Measurements from ENCODE around the gene AFF2. TPM values are rescaled to one million over a fixed set of nuclear protein-coding genes. Genes with fewer than 3 reads are reported as not detected.

The AFF2 gene
- total RNA-seq, 1 donor from 2014 or later, result 0.74 TPM

DNA sequence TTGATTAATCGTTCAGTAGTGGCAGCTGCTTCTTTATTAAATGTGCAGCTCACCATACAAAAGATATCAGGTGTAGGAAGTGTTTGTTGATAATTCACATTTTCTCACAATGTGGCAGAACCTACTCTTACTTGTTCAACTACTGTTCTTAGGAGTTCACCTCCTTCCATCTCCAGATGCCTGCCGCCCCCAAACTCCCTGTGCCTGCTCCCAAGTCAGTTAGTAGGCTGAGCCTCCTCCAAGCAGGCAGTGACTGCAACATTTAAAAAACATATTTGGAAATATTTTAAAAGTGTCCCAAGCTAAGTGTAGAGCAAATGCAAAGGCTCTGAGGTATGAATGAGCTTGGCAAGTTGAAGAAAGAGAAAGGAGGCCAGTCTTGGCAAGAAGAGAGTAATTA lies 100.2 kb downstream of the AFF2 start:
- no peak for DNase-seq (ENCODE audit: extremely low spot score in 2 of 2)
- TF ChIP-seq, protein P1, sequence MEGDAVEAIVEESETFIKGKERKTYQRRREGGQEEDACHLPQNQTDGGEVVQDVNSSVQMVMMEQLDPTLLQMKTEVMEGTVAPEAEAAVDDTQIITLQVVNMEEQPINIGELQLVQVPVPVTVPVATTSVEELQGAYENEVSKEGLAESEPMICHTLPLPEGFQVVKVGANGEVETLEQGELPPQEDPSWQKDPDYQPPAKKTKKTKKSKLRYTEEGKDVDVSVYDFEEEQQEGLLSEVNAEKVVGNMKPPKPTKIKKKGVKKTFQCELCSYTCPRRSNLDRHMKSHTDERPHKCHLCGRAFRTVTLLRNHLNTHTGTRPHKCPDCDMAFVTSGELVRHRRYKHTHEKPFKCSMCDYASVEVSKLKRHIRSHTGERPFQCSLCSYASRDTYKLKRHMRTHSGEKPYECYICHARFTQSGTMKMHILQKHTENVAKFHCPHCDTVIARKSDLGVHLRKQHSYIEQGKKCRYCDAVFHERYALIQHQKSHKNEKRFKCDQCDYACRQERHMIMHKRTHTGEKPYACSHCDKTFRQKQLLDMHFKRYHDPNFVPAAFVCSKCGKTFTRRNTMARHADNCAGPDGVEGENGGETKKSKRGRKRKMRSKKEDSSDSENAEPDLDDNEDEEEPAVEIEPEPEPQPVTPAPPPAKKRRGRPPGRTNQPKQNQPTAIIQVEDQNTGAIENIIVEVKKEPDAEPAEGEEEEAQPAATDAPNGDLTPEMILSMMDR (IDR thresholded peaks at IDR 0.05), result no peak
- Histone ChIP-seq H3K27ac (no peak overlapping the region), H3K9me3 (no peaks in the 10 kb centered on the region), H3K36me3 (no peaks in the 10 kb centered on the region), H3K4me1 (no peaks in the 10 kb centered on the region), H3K27me3 (no peaks in the 10 kb centered on the region), H3K4me3 (no peak overlapping the region)
- intact Hi-C loops (cut with DNase I), result no loop called here

DNA sequence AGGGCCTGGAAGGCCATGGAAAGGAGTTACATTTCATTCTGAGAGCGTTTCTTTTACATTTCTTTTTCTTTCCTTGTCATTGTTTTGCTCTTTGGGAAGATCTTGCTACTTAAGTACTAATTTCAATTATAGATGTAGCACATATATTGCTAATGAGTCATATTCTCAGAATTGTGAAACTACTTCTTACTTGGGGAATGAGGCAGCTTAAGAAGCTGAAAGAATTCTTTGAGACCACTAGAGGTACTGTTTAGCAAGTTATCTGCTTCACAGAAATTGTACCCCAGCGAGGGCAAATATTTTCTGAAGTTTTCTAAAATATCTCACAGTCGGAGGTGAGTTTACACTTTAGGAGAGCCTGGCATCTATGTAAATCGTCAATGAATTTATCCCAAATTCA lies 100.6 kb downstream of the AFF2 start:
- no peak overlapping the region for H3K4me3 ChIP-seq
- H3K4me1 ChIP-seq, result no peaks in the 10 kb centered on the region
- no peaks in the 10 kb centered on the region for H3K36me3 ChIP-seq
- no peaks in the 10 kb centered on the region for H3K9me3 ChIP-seq
- TF ChIP-seq POLR2A (IDR thresholded peaks at IDR 0.05) (no peak), POLR2AphosphoS5 (IDR thresholded peaks at IDR 0.05; ENCODE audit: insufficient read depth in 1 of 2, low read depth in 1 of 2) (no peak)
- TF ChIP-seq, protein P1 (IDR thresholded peaks at IDR 0.05), result no peak
- DNase-seq (ENCODE audit: extremely low spot score in 2 of 2), result no peak
- no peaks in the 10 kb centered on the region for H3K27me3 ChIP-seq
- intact Hi-C loops (cut with DNase I), result no loop called here
- no peak overlapping the region for H3K27ac ChIP-seq

- no peak for DNase-seq (ENCODE audit: extremely low spot score in 2 of 2)
- Histone ChIP-seq H3K27me3 (no peaks in the 10 kb centered on the region), H3K9me3 (no peaks in the 10 kb centered on the region), H3K36me3 (no peaks in the 10 kb centered on the region), H3K4me3 (no peak overlapping the region), H3K27ac (no peak overlapping the region), H3K4me1 (no peaks in the 10 kb centered on the region)
- intact Hi-C loops (cut with DNase I), result no loop called here
- TF ChIP-seq, protein P1 (IDR thresholded peaks at IDR 0.05), result no peak
- TF ChIP-seq POLR2AphosphoS5 (IDR thresholded peaks at IDR 0.05; ENCODE audit: insufficient read depth in 1 of 2, low read depth in 1 of 2), result no peak
- no peak for TF ChIP-seq POLR2A (IDR thresholded peaks at IDR 0.05)
These were observed 109.3 kb downstream of the AFF2 start for GRCh38 chrX:148609515-148610327.

- no peak for TF ChIP-seq POLR2A (IDR thresholded peaks at IDR 0.05)
- TF ChIP-seq, protein P1 (IDR thresholded peaks at IDR 0.05), result no peak
- no peak for TF ChIP-seq POLR2AphosphoS5 (IDR thresholded peaks at IDR 0.05; ENCODE audit: insufficient read depth in 1 of 2, low read depth in 1 of 2)
- Histone ChIP-seq H3K36me3 (no peaks in the 10 kb centered on the region), H3K27ac (no peak overlapping the region), H3K4me3 (no peak overlapping the region), H3K9me3 (no peaks in the 10 kb centered on the region), H3K4me1 (no peaks in the 10 kb centered on the region), H3K27me3 (no peaks in the 10 kb centered on the region)
- DNase-seq (ENCODE audit: extremely low spot score in 2 of 2), result no peak
- intact Hi-C loops (cut with DNase I), result no loop called here
These were observed 109.9 kb downstream of the AFF2 start for GRCh38 chrX:148610328-148610698.

DNA sequence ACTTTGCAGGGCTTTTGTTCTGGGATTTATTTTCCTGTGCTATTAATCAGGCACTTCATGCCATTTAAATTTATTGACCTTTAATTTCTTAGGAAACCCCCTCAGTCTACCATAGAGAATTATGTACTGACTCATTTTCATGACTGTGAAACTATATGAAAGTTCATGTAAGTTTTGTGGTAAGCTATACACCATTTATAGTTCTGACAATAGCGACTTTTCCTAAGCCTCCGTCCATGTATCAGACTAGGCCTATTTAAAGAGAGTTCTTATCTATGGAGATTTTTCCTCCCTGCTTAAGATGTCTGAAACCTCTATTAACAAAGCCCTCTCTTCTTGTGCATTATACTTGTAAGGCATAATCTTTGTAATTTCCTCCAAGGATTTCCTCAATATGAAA lies 111.6 kb downstream of the AFF2 start:
- TF ChIP-seq, protein P1 (IDR thresholded peaks at IDR 0.05), result no peak
- TF ChIP-seq POLR2A (IDR thresholded peaks at IDR 0.05) (no peak), POLR2AphosphoS5 (IDR thresholded peaks at IDR 0.05; ENCODE audit: insufficient read depth in 1 of 2, low read depth in 1 of 2) (no peak)

More for the DNA sequence above, 111.6 kb downstream of the AFF2 start:
- H3K27ac ChIP-seq, result no peak overlapping the region
- no peaks in the 10 kb centered on the region for H3K9me3 ChIP-seq
- no peaks in the 10 kb centered on the region for H3K27me3 ChIP-seq
- no peaks in the 10 kb centered on the region for H3K4me1 ChIP-seq
- H3K36me3 ChIP-seq, result no peaks in the 10 kb centered on the region
- intact Hi-C loops (cut with DNase I), result no loop called here
- H3K4me3 ChIP-seq, result no peak overlapping the region
- no peak for DNase-seq (ENCODE audit: extremely low spot score in 2 of 2)
